Motor neuron (in vitro differentiated cells): ENCODE results near the gene NT5C1B. TPM values are rescaled to one million over a fixed set of nuclear protein-coding genes. Genes with fewer than 3 reads are reported as not detected.
A peak's percentile ranks its signal among the peaks of the same experiment; 100 is the strongest.
"Not testable (repeated sequence)": the region's sequence is repeated elsewhere in the genome, so short reads cannot be mapped to it uniquely, and the experiment has no call there.

ENCODE experiments used
- ATAC-seq, 8 experiments: fragments of 200-7000 bp; cut with Tn5 transposase; replicated peaks in 6 of 8; 2 replicates each; pipeline ENCODE4 v1.8.0; 2021; ENCODE audit warnings: mild to moderate bottlenecking in 8 of 8, moderate library complexity in 8 of 8
- H3K27ac ChIP-seq, 2 donors: fragments of 250-450 bp; sonication (Bioruptor Pico); 2 replicates each; pipeline ENCODE4 v1.9.0; 2021; ENCODE audit warnings: antibody characterized with exemption in 2 of 2, mild to moderate bottlenecking in 2 of 2, moderate library complexity in 1 of 2
- H3K4me1 ChIP-seq, 2 donors: fragments of 250-450 bp; sonication (Bioruptor Pico); replicated peaks in 1 of 2; 2 replicates each; pipeline ENCODE4 v1.6.1; 2021; ENCODE audit warnings: antibody characterized with exemption in 2 of 2, mild to moderate bottlenecking in 2 of 2, moderate library complexity in 1 of 2
- H3K4me3 ChIP-seq, 5 donors: fragments of 250-450 bp; sonication (Bioruptor Pico); 2 replicates each; pipeline ENCODE4 v1.9.0; 2021; ENCODE audit warnings: antibody characterized with exemption in 5 of 5, mild to moderate bottlenecking in 5 of 5, moderate library complexity in 4 of 5
- WGBS, 10 experiments: fragments of 450-650 bp; shearing (Covaris generic); methylation state at CpG; one replicate each; pipeline ENCODE4 v1.0.0; 2022; 5-methylcytosine and 5-hydroxymethylcytosine counted together
- in situ Hi-C, 9 experiments: fragments of 400-800 bp; cut with MboI; loops; one replicate each; pipeline ENCODE4 v1.15.0; 2021; ENCODE audit warnings: low sequenced_read_pairs in 9 of 9, low pct_unique_long_range_greater_than_20kb in 2 of 9; ENCODE audit not compliant: unreplicated experiment in 9 of 9
- total RNA-seq, 8 experiments: library from RNA; unstranded; fragments of 300-600 nt; gene quantifications; 2 replicates each; pipeline versions ENCODE4 v1.2.3 to v1.2.4, GENCODE V29; 2022

The NT5C1B gene
- total RNA-seq: 1 to 10 TPM in 2 of 8 experiments, under 1 TPM in 5, not detected in 1; 0.11 to 1.4 (median 0.55) TPM

- H3K4me1 ChIP-seq: no peaks in the 10 kb centered on the region
- WGBS, 10 experiments: 80 to 100% (median 93%) methylated on average over 1 of the region's 1 CpG; no CpG with 5 or more reads in 2 of the 10 experiments
- no peak within 1 kb of the TSS for H3K27ac ChIP-seq
- ATAC-seq: no peak
- in situ Hi-C loops: no loop called here
- no peak within 1 kb of the TSS for H3K4me3 ChIP-seq
These were observed at the start of gene NT5C1B for GRCh38 chr2:18589354-18589753. NT5C1B (minus strand) TSS chr2:18589569; CDS start chr2:18589468, 101 bp downstream.

GRCh38 chr2:18637196-18637595 is 47.8 kb upstream of the NT5C1B start:
- in situ Hi-C loops: no loop called here
- H3K4me3 ChIP-seq: no peak overlapping the region
- no peaks in the 10 kb centered on the region for H3K4me1 ChIP-seq
- 0 to 55% (median 28%) methylated on average over 1 of the region's 1 CpG; no CpG with 5 or more reads in 2 of the 10 experiments for WGBS, 10 experiments
- H3K27ac ChIP-seq: no peak overlapping the region
- ATAC-seq: no peak

GRCh38 chr2:18632699-18633098 is 43.3 kb upstream of the NT5C1B start:
- H3K27ac ChIP-seq, H3K4me3 ChIP-seq, in situ Hi-C loops, H3K4me1 ChIP-seq, ATAC-seq: not testable (repeated sequence)
- 54 to 100% (median 65%) methylated on average over 1 to 3 of the region's 3 CpGs; no CpG with 5 or more reads in 2 of the 10 experiments for WGBS, 10 experiments

GRCh38 chr2:18630941-18631340 is 41.6 kb upstream of the NT5C1B start:
- H3K4me1 ChIP-seq: no peaks in the 10 kb centered on the region
- no peak for ATAC-seq
- H3K4me3 ChIP-seq: no peak overlapping the region
- no peak overlapping the region for H3K27ac ChIP-seq
- in situ Hi-C loops: no loop called here

GRCh38 chr2:18630541-18630940 is 41.2 kb upstream of the NT5C1B start:
- 33 to 80% (median 80%) methylated on average over 1 of the region's 1 CpG; no CpG with 5 or more reads in 5 of the 10 experiments for WGBS, 10 experiments
- Histone ChIP-seq H3K4me3 (no peak overlapping the region), H3K4me1 (no peaks in the 10 kb centered on the region), H3K27ac (no peak overlapping the region)
- in situ Hi-C loops: no loop called here
- no peak for ATAC-seq

- no peak overlapping the region for H3K4me3 ChIP-seq
- peak in 1 of 8 experiments; percentile 53 for ATAC-seq
- no peak overlapping the region for H3K27ac ChIP-seq
- H3K4me1 ChIP-seq: no peaks in the 10 kb centered on the region
- in situ Hi-C loops: no loop called here
These were observed 40.7 kb upstream of the NT5C1B start for GRCh38 chr2:18630101-18630500.

- 23 to 100% (median 70%) methylated on average over 1 to 2 of the region's 2 CpGs; no CpG with 5 or more reads in 2 of the 10 experiments for WGBS, 10 experiments
- in situ Hi-C loops: no loop called here
These were observed 37.7 kb upstream of the NT5C1B start for GRCh38 chr2:18626958-18627650.

GRCh38 chr2:18626256-18626668 is 36.9 kb upstream of the NT5C1B start:
- Histone ChIP-seq H3K4me3 (no peak overlapping the region), H3K4me1 (no peaks in the 10 kb centered on the region), H3K27ac (no peak overlapping the region)
- no peak for ATAC-seq
- WGBS, 10 experiments: 11 to 100% (median 71%) methylated on average over 1 to 2 of the region's 2 CpGs; no CpG with 5 or more reads in 2 of the 10 experiments
- in situ Hi-C loops: no loop called here

More at GRCh38 chr2:18626958-18627650, 37.7 kb upstream of the NT5C1B start:
- no peaks in the 10 kb centered on the region for H3K4me1 ChIP-seq
- peak in 2 of 8 experiments; percentile 43 to 70 for ATAC-seq
- no peak overlapping the region for H3K27ac ChIP-seq
- no peak overlapping the region for H3K4me3 ChIP-seq

- H3K27ac ChIP-seq: no peak overlapping the region
These were observed 36.2 kb upstream of the NT5C1B start for GRCh38 chr2:18625563-18625962.

GRCh38 chr2:18623782-18624181 is 34.4 kb upstream of the NT5C1B start:
- no peak overlapping the region for H3K27ac ChIP-seq
- in situ Hi-C loops: no loop called here
- no peaks in the 10 kb centered on the region for H3K4me1 ChIP-seq
- H3K4me3 ChIP-seq: no peak overlapping the region
- peak in 1 of 8 experiments; percentile 69 for ATAC-seq

More at GRCh38 chr2:18625563-18625962, 36.2 kb upstream of the NT5C1B start:
- in situ Hi-C loops: no loop called here
- no peak overlapping the region for H3K4me3 ChIP-seq
- ATAC-seq: no peak
- no peaks in the 10 kb centered on the region for H3K4me1 ChIP-seq
- WGBS, 10 experiments: 17 to 88% (median 65%) methylated on average over 3 of the region's 3 CpGs; no CpG with 5 or more reads in 1 of the 10 experiments

GRCh38 chr2:18620867-18621632 is 31.7 kb upstream of the NT5C1B start:
- 30 to 100% (median 77%) methylated on average over 1 to 2 of the region's 2 CpGs for WGBS, 10 experiments
- H3K4me3 ChIP-seq: no peak overlapping the region
- in situ Hi-C loops: no loop called here

GRCh38 chr2:18619091-18619490 is 29.7 kb upstream of the NT5C1B start:
- 58 to 100% (median 87%) methylated on average over 1 to 2 of the region's 2 CpGs for WGBS, 10 experiments
- Histone ChIP-seq H3K27ac (no peak overlapping the region), H3K4me1 (no peaks in the 10 kb centered on the region), H3K4me3 (no peak overlapping the region)
- ATAC-seq: no peak
- in situ Hi-C loops: no loop called here

More at GRCh38 chr2:18620867-18621632, 31.7 kb upstream of the NT5C1B start:
- no peak for ATAC-seq
- no peaks in the 10 kb centered on the region for H3K4me1 ChIP-seq
- H3K27ac ChIP-seq: no peak overlapping the region

GRCh38 chr2:18614041-18614440 is 24.7 kb upstream of the NT5C1B start:
- H3K4me3 ChIP-seq: no peak overlapping the region
- in situ Hi-C loops: no loop called here
- no peak overlapping the region for H3K27ac ChIP-seq
- peak in 1 of 8 experiments; percentile 88 for ATAC-seq
- H3K4me1 ChIP-seq: no peaks in the 10 kb centered on the region
